CD4-positive, alpha-beta T cell (primary cell): Measurements from ENCODE around the gene RNPS1. TPM values are rescaled to one million over a fixed set of nuclear protein-coding genes. Genes with fewer than 3 reads are reported as not detected.

Source experiments
- microRNA-seq: library from miRNA; unstranded; fragments of <30 nt; microRNA quantifications from one replicate; pipeline ENCODE4 v1.2.0, GENCODE V29; 2021; ENCODE audit warnings: borderline microRNAs expressed, borderline replicate concordance
- total RNA-seq, 174 experiments: library from RNA in 2 of 174; stranded (reverse) in 2 of 174; gene quantifications; one replicate each; pipeline ENCODE4 v1.2.3 and lab custom pipeline; 2021 to 2026

Gene RNPS1
- total RNA-seq, 2 experiments from 2014 or later = 211 to 214 TPM

Small RNAs within 50 kb of the gene (microRNA-seq; reads per million reads assigned to microRNA genes)
- not detected for gene MIR3677
- not detected for gene MIR4717

Other genes starting within 250 kb of the RNPS1 start
- under 1 TPM in 1 of 2 experiments, not detected in 1; 0.80 TPM for gene NPW, start 248.3 kb downstream of the RNPS1 start, total RNA-seq
- 1 to 10 TPM; 1.9 to 2.0 TPM for gene NHERF2, start 241.2 kb downstream of the RNPS1 start, total RNA-seq
- gene NTHL1, start 220.3 kb downstream of the RNPS1 start, total RNA-seq = 1 to 10 TPM; 2.7 to 2.9 TPM
- 10 to 100 TPM; 83.0 to 85.0 TPM for gene TSC2, start 220.1 kb downstream of the RNPS1 start, total RNA-seq
- gene PKD1, start 132.2 kb downstream of the RNPS1 start, total RNA-seq = 10 to 100 TPM; 80.3 to 85.6 TPM
- not detected for gene RAB26, start 119.5 kb downstream of the RNPS1 start, total RNA-seq
- gene TRAF7, start 112.3 kb downstream of the RNPS1 start, total RNA-seq = 10 to 100 TPM; 19.9 to 24.0 TPM
- under 1 TPM in 1 of 2 experiments, not detected in 1; 0.06 TPM for gene CASKIN1, start 71.5 kb downstream of the RNPS1 start, total RNA-seq
- 10 to 100 TPM; 22.9 to 26.4 TPM for gene MLST8, start 62.7 kb downstream of the RNPS1 start, total RNA-seq
- 1 to 10 TPM; 4.2 to 5.0 TPM for gene BRICD5, start 57.3 kb downstream of the RNPS1 start, total RNA-seq
- 1 to 10 TPM; 8.1 to 8.5 TPM for gene PGP, start 53.3 kb downstream of the RNPS1 start, total RNA-seq
- gene E4F1, start 44.5 kb downstream of the RNPS1 start, total RNA-seq = 10 to 100 TPM; 31.8 to 33.8 TPM
- gene DNASE1L2, start 31.7 kb downstream of the RNPS1 start, total RNA-seq = under 1 TPM; 0.22 to 0.36 TPM
- 10 to 100 TPM; 10.1 to 12.5 TPM for gene ECI1, start 16.5 kb downstream of the RNPS1 start, total RNA-seq
- gene ABCA3, start 72.6 kb upstream of the RNPS1 start, total RNA-seq = 1 to 10 TPM; 7.0 to 7.7 TPM
- 1 to 10 TPM in 1 of 2 experiments, under 1 TPM in 1; 0.81 to 1.3 TPM for gene CCNF, start 161.3 kb upstream of the RNPS1 start, total RNA-seq
- under 1 TPM; 0.17 to 0.27 TPM for gene TEDC2, start 192.0 kb upstream of the RNPS1 start, total RNA-seq
- gene NTN3, start 203.2 kb upstream of the RNPS1 start, total RNA-seq = not detected
- gene TBC1D24, start 207.0 kb upstream of the RNPS1 start, total RNA-seq = 1 to 10 TPM; 1.2 to 2.1 TPM
- 100 to 1,000 TPM; 224 to 234 TPM for gene ATP6V0C, start 245.8 kb upstream of the RNPS1 start, total RNA-seq